HG03135 (cell line): ENCODE measurements around the gene CREB5.

Experiments used
- ATAC-seq: cut with Tn5 transposase; IDR thresholded peaks from one replicate; pipeline ENCODE4 v1.9.1; 2021; ENCODE audit warnings: mild to moderate bottlenecking, moderate library complexity; ENCODE audit not compliant: unreplicated experiment

CREB5 gene

GRCh38 chr7:28835800-28836199 is 423.5 kb downstream of the CREB5 start:
- no peak for ATAC-seq

DNA sequence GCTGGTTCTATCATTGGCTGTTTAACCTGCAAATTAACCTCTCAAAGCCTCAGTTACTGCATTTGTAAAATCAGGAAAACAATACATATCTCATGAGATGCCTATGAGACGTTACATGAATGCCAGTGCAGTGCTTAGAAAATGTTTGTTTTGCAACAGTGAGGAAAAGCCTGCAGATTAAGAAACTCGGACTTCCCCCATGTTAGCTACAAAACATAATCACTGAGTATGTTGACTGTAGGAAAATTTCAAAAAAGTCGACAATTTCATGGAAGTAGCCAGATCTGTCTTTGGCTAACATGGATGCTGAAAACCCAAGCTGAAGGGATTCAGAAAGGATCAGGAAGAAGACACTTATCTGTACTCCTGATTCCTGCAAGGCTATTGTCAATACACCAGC is 424.4 kb downstream of the CREB5 start:
- ATAC-seq = no peak

GRCh38 chr7:28837216-28837615 is 424.9 kb downstream of the CREB5 start:
- no peak for ATAC-seq

GRCh38 chr7:28840592-28840995 is 428.3 kb downstream of the CREB5 start:
- no peak for ATAC-seq

- ATAC-seq = no peak
These were observed 429.4 kb downstream of the CREB5 start for GRCh38 chr7:28841766-28842165.

GRCh38 chr7:28842769-28843295 is 430.5 kb downstream of the CREB5 start:
- no peak for ATAC-seq

- ATAC-seq = no peak
These were observed 432.8 kb downstream of the CREB5 start for GRCh38 chr7:28845106-28845505.

GRCh38 chr7:28847176-28847575 is 434.9 kb downstream of the CREB5 start:
- ATAC-seq = no peak

- no peak for ATAC-seq
These were observed 435.4 kb downstream of the CREB5 start for GRCh38 chr7:28847681-28848080.

DNA sequence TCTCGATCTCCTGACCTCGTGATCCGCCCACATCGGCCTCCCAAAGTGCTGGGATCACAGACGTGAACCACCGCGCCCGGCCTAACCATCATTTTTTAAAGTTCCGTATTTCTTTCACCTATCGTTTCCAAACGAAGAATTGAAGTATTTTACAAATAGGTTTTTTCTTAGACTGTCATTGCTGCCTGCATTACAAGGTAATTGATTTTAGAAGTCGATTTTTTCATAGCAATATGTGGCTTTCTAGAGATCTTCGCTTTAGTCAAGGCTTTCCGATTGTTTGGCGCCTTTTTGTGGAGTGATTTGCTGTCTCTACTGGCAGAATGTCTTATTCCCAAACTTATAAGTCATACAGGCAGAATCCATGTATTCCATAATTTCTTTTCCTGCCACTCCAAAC is 436.6 kb downstream of the CREB5 start:
- ATAC-seq = no peak

- ATAC-seq = no peak
These were observed 438.4 kb downstream of the CREB5 start for GRCh38 chr7:28850699-28851098.

DNA sequence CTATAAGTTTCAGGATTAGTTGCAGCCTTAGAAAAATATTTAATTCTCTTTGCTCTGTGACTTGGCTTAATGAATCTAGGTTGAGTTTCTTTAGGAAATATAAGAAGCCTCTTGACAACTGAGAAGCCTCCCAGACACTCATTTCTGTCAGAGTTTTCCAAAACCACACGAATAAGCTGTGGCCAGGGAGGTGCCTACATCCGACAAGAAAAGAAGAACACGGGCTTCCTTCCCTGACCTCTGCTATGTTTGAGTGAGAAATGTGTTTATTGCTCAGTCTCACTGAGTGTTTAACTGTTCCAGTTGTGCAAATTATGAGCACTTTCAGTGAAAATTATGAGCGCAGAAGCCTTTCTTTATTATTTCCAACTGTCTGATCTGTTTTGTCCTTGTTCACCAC is 440.8 kb downstream of the CREB5 start:
- no peak for ATAC-seq

GRCh38 chr7:28853834-28854749 is 441.8 kb downstream of the CREB5 start:
- ATAC-seq = peak; percentile 98

GRCh38 chr7:28854750-28855074 is 442.4 kb downstream of the CREB5 start:
- ATAC-seq = no peak

DNA sequence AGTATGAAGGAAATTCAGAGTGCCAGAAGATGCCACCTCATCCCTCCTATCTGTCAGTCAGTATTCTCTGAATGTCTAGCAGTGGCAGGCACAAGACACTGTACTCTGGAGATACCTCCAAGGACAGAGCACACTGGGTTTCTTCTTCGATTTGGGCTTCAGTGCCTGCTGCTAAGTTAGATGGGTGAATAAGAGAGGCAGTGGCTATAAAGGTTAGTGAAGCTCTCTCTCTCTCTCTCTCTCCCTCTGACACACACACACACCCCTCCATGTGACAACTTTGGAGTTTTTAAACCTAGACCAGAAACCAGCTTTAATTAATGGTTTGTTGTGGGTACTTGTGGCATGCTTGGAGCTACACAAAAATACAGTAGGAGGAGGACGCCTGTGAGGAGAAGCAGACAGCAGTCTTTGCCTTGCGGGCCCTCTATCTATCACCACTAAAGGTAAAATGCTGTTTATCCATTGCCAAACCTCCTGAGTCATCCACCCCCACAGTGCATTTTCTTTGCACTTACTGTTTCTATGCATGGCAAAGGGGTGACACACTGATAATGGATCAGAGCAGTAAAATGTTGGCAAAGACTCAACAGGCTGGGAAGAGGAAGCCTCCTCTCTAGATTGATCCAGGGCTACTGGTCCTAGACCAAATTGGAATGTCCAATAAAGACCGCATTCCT is 443.4 kb downstream of the CREB5 start:
- ATAC-seq = no peak

- no peak for ATAC-seq
These were observed 444.3 kb downstream of the CREB5 start for GRCh38 chr7:28856656-28857055.

- ATAC-seq = no peak
These were observed 445.9 kb downstream of the CREB5 start for GRCh38 chr7:28858206-28858605.

DNA sequence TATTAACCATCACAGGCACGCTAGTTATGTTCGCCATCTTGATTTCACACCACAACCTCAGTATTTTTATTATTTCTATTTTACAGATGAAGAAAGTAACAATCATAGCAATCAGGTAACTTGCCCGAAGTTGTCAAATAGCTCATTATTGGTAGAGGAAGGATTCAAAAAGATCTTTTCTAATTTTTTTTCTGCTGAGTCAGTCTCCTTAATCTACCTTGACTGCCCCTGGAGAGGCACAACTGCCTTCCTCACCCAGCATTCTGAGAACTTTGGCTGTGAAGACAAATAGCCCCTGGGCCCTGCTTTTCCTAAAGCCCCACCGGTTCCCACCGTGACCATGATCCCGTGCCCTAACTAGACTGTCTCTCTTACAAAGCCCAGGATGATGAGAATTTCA is 446.6 kb downstream of the CREB5 start:
- ATAC-seq = no peak

DNA sequence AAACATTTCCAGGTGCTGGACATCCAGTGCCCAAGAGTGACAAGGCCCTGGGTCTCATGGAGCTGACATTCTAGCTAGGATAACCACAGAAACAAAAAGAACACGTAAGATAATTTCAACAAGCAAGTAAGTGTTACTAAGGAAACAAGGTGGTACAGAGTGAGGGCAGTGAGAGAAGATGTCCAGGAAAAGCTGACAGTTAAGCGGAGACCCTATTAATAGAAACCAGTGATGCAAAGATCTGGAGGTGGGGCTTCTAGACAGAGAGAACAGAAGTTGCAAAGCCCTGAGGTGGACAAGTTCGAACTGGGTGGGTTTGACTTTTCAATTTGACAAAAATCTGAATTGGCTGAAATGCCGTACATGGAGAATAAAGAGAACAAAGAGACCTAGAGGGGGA is 449.5 kb downstream of the CREB5 start:
- no peak for ATAC-seq

- no peak for ATAC-seq
These were observed 450.4 kb downstream of the CREB5 start for GRCh38 chr7:28862595-28863272.

DNA sequence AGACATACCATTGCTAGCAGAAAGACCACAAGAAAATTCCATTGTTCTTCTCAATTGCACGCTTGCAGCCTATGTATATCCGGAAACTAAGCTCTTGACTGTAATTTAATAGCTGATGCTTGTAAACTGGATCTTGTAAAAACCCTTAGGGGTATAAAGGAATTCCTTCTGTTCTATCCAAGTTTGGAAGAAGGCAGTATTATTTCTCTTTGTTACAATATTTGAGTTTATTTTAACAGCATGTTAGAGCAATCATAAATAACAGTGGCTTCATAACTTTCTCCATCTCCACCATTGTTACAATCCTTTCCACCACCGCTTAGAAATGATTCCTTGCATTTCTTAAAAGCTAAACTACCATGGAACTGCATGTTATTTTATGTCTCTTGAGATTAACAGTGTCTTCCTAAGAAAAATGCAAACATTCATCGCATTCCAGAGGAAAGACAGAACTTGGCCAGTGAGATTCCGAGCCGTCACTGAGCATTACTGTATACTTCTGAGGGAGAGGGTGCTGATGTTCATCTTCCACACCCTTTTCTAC is 453.4 kb downstream of the CREB5 start:
- no peak for ATAC-seq
